Activated naive CD4-positive, alpha-beta T cell treated with anti-CD3 and anti-CD28 coated beads, Interleukin-2, amount 10 ng/mL, durations not matched to agents 7 days and 5 days (primary cell): ENCODE measurements around the gene SEC24D.
"Not testable (repeated sequence)": the region's sequence is repeated elsewhere in the genome, so short reads cannot be mapped to it uniquely, and the experiment has no call there.

Source experiments
- CTCF ChIA-PET: fragments of 350-600 bp; sonication (Branson Sonifier 250); formaldehyde crosslinking; loops from one replicate; lab custom pipeline; 2021; ENCODE audit warnings: antibody characterized with exemption; lab: Charles Lee
- DNase-seq: peaks from one replicate; pipeline ENCODE4 v3.0.0-alpha.2; 2020
- H3K27ac Mint-ChIP-seq: one replicate; pipeline ENCODE4 v1.8.0; 2021; ENCODE audit warnings: mild to moderate bottlenecking, moderate library complexity, mixed read lengths
- H3K27me3 Mint-ChIP-seq: one replicate; pipeline ENCODE4 v1.8.0; 2021; ENCODE audit warnings: mild to moderate bottlenecking, mixed read lengths
- H3K36me3 Mint-ChIP-seq: one replicate; pipeline ENCODE4 v1.8.0; 2021; ENCODE audit warnings: mixed read lengths
- H3K4me1 Mint-ChIP-seq: one replicate; pipeline ENCODE4 v1.8.0; 2021; ENCODE audit warnings: mixed read lengths
- H3K4me3 Mint-ChIP-seq: one replicate; pipeline ENCODE4 v1.8.0; 2021; ENCODE audit warnings: mild to moderate bottlenecking, moderate library complexity, mixed read lengths
- H3K9me3 Mint-ChIP-seq: one replicate; pipeline ENCODE4 v1.8.0; 2021; ENCODE audit warnings: mixed read lengths

Gene SEC24D, protein sequence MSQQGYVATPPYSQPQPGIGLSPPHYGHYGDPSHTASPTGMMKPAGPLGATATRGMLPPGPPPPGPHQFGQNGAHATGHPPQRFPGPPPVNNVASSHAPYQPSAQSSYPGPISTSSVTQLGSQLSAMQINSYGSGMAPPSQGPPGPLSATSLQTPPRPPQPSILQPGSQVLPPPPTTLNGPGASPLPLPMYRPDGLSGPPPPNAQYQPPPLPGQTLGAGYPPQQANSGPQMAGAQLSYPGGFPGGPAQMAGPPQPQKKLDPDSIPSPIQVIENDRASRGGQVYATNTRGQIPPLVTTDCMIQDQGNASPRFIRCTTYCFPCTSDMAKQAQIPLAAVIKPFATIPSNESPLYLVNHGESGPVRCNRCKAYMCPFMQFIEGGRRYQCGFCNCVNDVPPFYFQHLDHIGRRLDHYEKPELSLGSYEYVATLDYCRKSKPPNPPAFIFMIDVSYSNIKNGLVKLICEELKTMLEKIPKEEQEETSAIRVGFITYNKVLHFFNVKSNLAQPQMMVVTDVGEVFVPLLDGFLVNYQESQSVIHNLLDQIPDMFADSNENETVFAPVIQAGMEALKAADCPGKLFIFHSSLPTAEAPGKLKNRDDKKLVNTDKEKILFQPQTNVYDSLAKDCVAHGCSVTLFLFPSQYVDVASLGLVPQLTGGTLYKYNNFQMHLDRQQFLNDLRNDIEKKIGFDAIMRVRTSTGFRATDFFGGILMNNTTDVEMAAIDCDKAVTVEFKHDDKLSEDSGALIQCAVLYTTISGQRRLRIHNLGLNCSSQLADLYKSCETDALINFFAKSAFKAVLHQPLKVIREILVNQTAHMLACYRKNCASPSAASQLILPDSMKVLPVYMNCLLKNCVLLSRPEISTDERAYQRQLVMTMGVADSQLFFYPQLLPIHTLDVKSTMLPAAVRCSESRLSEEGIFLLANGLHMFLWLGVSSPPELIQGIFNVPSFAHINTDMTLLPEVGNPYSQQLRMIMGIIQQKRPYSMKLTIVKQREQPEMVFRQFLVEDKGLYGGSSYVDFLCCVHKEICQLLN

DNA sequence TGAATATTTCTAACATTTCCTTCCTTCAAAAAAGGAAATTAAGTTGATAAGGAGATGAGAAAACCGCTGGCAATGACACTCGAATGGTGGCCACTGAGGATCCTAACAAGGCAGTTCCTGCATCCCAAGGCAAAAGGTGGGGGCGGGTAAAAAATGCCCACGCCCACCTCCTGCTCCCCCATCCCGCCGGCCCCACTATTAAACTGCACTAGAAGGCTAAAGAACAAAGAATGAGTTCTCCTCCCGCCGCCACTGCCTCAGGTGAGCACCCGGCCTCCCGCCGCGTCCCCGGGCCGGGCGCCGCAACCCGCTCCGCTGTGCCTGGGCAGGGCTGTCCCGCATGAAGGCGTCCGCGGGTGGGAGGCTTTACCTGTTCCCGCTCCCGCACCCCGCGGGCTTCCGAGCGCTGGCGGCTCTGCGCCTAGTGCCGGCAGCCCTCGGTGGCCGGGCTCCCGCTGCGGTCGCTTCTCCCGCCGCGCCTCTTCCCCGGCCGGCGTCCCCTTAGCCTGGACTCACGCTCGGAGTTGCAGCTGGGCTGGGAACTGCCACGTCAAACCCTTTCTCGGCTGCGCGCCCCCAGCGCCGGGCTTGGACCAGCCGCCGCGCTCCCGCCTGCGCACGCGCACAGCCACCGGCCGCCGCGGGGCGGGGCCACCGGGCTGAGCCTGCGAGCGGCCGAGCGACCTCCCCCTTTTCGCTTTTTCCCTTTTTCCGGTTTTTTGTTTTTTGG is at the start of gene SEC24D:
TSS of gene SEC24D (minus strand) at position 556 of the 730 bp plus-strand sequence. CDS start 2,430 bp downstream, outside the sequence.
- H3K27ac Mint-ChIP-seq = peak within 1 kb of the TSS; percentile 95
- DNase-seq = peak; percentile 86
- no peaks in the 10 kb centered on the region for H3K9me3 Mint-ChIP-seq
- peak within 1 kb of the TSS; percentile 98 for H3K4me3 Mint-ChIP-seq
- CTCF ChIA-PET = interaction anchor here (1.0 kb wide), 1 partner anchor 64 kb away, joined by 3 read pairs; no protein-coding TSS in a partner anchor
- peaks cover 8% of the 10 kb centered on the region for H3K27me3 Mint-ChIP-seq
- peaks cover 29% of the 10 kb centered on the region for H3K4me1 Mint-ChIP-seq
- peaks cover 17% of the 10 kb centered on the region for H3K36me3 Mint-ChIP-seq

DNA sequence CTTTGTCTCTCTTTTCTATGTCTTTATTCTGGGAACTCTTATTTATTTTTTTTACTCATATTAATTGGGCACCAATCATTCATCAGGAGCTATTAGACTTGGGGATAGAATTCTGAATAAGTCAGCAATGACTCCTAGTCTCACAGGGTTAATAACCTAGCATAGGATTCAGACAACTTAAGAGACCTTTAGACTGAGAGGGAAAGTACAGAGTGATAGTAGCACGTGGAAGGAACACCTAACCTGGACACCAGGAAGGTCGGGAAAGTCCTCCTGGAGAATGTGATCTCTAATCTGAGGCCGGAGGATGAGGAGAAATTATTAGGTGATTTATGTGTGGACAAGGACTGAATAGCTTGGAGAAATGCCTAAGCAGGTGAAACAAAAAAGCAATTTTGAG is 48.8 kb upstream of the SEC24D start:
- peaks cover 16% of the 10 kb centered on the region for H3K4me1 Mint-ChIP-seq
- H3K27ac Mint-ChIP-seq = no peak overlapping the region
- H3K9me3 Mint-ChIP-seq = no peaks in the 10 kb centered on the region
- DNase-seq = no peak
- peaks cover 39% of the 10 kb centered on the region for H3K27me3 Mint-ChIP-seq
- no peaks in the 10 kb centered on the region for H3K36me3 Mint-ChIP-seq
- CTCF ChIA-PET = interaction anchor here (0.8 to 2.2 kb wide), 2 partner anchors 83 to 112 kb away, joined by 3 to 7 read pairs; no protein-coding TSS in a partner anchor
- H3K4me3 Mint-ChIP-seq = no peak overlapping the region

DNA sequence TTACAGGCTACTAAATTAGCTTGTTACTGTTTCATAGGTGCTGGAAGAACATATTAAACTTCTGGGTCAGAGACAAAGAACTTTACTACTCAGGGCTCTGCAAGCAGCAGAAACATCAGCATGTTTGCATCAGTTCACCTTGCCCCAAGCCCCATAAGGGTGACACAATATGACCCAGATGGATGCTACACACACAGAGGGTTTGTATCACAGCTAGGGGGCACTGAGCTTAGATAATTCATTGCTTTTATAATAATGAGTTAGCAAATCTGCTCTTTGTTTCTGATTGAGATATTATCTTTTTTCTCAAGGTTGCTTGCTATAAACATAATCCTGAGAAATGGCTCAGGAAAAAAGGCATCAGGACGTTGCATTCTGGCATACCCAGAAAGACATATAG is 47.9 kb upstream of the SEC24D start:
- Mint-ChIP-seq H3K4me3 (no peak overlapping the region), H3K4me1 (peaks cover 10% of the 10 kb centered on the region), H3K9me3 (peaks cover under 1% of the 10 kb centered on the region), H3K27me3 (peaks cover 36% of the 10 kb centered on the region), H3K36me3 (no peaks in the 10 kb centered on the region), H3K27ac (no peak overlapping the region)
- CTCF ChIA-PET = interaction anchor here (2.2 kb wide), 1 partner anchor 112 kb away, joined by 7 read pairs; no protein-coding TSS in a partner anchor
- DNase-seq = no peak

DNA sequence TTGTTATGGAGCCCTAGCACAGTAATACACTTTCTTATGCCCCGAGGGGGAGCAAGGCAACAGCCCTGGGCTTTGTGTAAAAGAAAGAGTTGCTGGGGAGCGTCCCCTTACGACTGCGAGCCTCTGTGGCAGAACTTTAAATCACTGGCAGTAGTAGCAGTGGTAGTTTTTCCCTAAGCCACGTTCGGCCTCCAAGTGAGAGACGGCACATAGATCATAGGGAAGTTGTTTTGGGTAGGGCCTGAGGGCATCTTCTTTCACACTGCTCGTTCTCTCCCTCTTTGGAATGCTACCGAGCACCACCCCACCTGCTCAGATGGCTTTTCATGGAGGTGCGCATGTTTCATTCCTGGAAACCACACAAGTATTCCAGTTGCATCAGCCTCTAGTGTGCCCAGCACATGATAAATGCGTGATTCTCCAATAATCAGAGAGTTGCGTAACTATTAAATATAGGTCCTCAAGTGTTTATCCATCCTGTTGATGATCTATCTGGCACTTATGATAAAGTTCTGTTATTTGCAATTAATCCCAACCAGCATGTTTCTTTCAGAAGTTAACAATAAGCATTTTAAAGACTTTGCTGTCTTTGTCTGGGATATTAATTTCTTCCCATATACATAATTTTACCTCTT is 45.7 kb upstream of the SEC24D start:
- Mint-ChIP-seq H3K4me1 (no peaks in the 10 kb centered on the region), H3K36me3 (no peaks in the 10 kb centered on the region), H3K4me3 (no peak overlapping the region), H3K9me3 (peaks cover 11% of the 10 kb centered on the region), H3K27ac (no peak overlapping the region), H3K27me3 (peaks cover 25% of the 10 kb centered on the region)
- DNase-seq = no peak
- CTCF ChIA-PET = interaction anchor here (1.0 kb wide), 1 partner anchor 140 kb away, joined by 3 read pairs; no protein-coding TSS in a partner anchor

DNA sequence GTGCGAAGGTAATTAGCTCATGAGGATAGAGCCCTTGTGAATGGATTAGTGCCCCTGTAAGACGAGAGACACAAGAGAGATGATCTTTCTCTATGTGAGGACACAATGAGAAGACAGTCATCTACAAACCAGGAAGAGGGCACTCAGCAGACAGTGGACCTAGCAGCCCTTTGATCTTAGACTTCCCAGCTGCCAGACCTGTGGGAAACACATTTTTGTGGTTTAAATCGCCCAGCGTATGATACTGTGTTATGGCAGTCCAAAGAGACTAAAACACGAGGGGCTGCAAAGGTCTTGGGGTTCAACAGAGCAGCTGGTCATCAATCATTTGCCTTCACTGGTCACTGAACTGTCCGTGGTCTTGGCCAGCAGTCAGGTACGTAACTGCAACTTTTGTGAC is 43.5 kb upstream of the SEC24D start:
- no peaks in the 10 kb centered on the region for H3K36me3 Mint-ChIP-seq
- CTCF ChIA-PET = no interaction called here
- no peak for DNase-seq
- H3K27ac Mint-ChIP-seq = no peak overlapping the region
- peaks cover 12% of the 10 kb centered on the region for H3K27me3 Mint-ChIP-seq
- H3K9me3 Mint-ChIP-seq = peaks cover 11% of the 10 kb centered on the region
- H3K4me3 Mint-ChIP-seq = no peak overlapping the region
- no peaks in the 10 kb centered on the region for H3K4me1 Mint-ChIP-seq

DNA sequence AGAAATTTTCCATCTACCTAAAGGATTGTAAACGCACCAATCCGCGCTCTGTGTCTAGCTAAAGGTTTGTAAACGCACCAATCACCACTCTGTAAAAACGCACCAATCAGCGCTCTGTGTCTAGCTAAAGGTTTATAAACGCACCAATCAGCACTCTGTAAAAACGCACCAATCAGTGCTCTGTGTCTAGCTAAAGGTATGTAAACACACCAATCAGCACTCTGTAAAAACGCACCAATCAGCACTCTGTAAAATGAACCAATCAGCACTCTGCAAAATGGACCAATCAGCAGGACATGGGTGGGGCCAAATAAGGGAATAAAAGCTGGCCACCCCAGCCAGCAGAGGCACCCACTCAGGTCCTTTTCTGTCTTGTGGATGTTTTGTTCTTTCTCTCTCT is 42.6 kb upstream of the SEC24D start:
- CTCF ChIA-PET, DNase-seq, H3K27ac Mint-ChIP-seq, H3K4me1 Mint-ChIP-seq, H3K36me3 Mint-ChIP-seq, H3K4me3 Mint-ChIP-seq: not testable (repeated sequence)
- peaks cover 11% of the 10 kb centered on the region for H3K9me3 Mint-ChIP-seq
- H3K27me3 Mint-ChIP-seq = peaks cover 12% of the 10 kb centered on the region

DNA sequence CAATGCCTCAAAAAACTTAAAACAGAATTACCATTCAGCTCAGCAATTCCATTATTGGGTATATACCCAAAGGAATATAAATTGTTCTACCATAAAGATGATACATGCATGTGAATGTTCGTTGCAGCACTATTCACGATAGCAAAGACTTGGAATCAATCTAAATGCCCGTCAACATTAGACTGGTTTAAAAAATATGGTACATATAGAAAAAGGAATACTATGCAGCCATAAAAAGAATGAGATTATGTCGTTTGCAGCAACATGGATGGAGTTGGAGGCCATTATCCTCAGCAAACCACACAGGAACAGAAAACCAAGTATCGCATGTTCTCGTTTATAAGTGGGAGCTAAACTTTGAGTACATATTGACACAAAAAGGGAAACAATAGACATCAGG is 41.9 kb upstream of the SEC24D start:
- Mint-ChIP-seq H3K4me3 (no peak overlapping the region), H3K36me3 (no peaks in the 10 kb centered on the region), H3K27me3 (peaks cover 12% of the 10 kb centered on the region), H3K27ac (no peak overlapping the region), H3K9me3 (peaks cover 11% of the 10 kb centered on the region), H3K4me1 (no peaks in the 10 kb centered on the region)
- no peak for DNase-seq
- CTCF ChIA-PET = no interaction called here

DNA sequence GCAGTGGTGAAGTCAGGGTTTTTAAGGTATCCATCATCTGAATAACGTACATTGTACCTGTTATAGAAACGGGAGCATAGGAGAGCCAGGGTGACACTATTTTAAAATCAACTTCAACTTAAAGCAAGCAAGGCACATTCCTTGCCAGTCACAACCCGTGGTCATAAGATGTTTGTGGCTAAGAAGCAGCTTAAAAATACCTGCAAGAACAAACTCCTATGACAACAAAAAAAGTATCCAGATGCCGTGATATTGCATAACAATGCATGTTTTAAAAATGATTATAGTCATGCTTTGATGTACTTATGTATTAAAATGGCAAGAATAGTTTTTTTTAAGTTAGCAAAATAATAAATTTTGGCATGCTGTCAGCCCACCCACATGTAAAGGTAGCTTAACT is 36.3 kb upstream of the SEC24D start:
- Mint-ChIP-seq H3K27me3 (peaks cover 11% of the 10 kb centered on the region), H3K27ac (no peak overlapping the region), H3K9me3 (peaks cover under 1% of the 10 kb centered on the region), H3K4me1 (no peaks in the 10 kb centered on the region), H3K4me3 (no peak overlapping the region), H3K36me3 (no peaks in the 10 kb centered on the region)
- CTCF ChIA-PET = interaction anchor here (0.6 to 1.7 kb wide), 3 partner anchors 10 to 130 kb away, joined by 3 to 6 read pairs (median 3); no protein-coding TSS in a partner anchor
- DNase-seq = no peak

DNA sequence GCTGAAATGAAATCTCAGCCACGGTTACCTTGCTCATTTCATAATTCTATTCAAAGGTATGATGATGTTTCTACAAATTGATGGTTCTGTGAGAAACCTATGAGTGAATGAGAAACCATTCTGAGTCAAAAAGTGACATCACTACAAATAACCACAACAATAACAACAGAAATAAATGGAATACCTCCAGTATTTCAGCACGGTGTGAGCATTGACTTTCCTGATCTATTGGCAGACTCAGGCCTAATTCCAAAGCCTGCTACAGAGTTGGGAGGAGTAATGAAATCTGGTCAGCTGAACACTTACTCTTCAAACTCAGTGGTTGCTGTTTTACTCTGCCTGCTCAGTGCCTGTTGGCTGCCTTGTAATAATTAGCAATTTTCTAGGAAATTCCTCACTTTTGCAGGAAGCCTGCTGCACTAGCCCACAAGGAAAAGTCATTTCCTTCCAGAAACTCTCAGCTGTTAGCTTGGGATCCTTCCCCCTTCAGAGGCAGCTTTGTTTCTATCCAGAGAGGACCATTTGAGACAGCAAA is 33.9 kb upstream of the SEC24D start:
- CTCF ChIA-PET = no interaction called here

DNA sequence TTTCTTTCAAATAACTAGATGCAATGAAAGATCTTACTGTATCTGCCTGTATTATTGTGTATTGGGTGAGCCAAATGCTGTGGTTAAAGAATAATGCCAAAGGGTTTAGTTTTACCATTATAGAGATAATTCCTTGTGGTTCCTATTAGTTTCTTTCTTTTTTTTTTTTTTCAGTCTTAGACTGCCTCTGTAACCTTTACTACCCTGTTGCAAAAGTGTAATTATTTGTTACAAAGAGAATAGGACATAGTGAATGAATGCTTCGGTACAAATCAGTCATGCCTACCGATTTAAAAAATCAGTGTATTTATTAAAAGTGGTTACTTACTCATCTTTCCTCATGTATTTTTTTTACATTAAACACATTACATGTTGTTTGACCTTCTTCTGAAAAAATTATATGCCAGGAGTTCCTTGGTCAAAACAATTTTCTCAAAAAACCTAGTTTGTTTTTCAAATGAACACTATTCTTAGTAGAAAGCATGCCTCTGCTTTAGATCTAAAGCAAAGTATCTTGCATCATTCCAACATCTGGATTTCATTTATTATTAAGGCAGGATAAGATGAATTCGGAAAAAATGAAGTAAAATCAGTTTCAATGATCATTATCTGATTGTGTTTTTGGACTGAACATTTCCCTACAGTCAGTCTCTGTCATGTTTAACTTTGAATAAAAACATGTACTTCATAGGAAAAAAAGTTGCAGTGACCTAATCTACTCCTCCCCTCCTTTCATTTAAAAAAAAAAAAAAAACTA is 31.6 kb upstream of the SEC24D start:
- Mint-ChIP-seq H3K4me3 (no peak overlapping the region), H3K4me1 (peaks cover 4% of the 10 kb centered on the region), H3K27me3 (peaks cover 7% of the 10 kb centered on the region), H3K27ac (no peak overlapping the region), H3K9me3 (no peaks in the 10 kb centered on the region), H3K36me3 (no peaks in the 10 kb centered on the region)
- no peak for DNase-seq
- CTCF ChIA-PET = no interaction called here

More for the DNA sequence above, 33.9 kb upstream of the SEC24D start:
- peaks cover 7% of the 10 kb centered on the region for H3K27me3 Mint-ChIP-seq
- no peak for DNase-seq
- no peak overlapping the region for H3K4me3 Mint-ChIP-seq
- H3K27ac Mint-ChIP-seq = no peak overlapping the region
- peaks cover 4% of the 10 kb centered on the region for H3K4me1 Mint-ChIP-seq
- H3K36me3 Mint-ChIP-seq = no peaks in the 10 kb centered on the region
- H3K9me3 Mint-ChIP-seq = no peaks in the 10 kb centered on the region

DNA sequence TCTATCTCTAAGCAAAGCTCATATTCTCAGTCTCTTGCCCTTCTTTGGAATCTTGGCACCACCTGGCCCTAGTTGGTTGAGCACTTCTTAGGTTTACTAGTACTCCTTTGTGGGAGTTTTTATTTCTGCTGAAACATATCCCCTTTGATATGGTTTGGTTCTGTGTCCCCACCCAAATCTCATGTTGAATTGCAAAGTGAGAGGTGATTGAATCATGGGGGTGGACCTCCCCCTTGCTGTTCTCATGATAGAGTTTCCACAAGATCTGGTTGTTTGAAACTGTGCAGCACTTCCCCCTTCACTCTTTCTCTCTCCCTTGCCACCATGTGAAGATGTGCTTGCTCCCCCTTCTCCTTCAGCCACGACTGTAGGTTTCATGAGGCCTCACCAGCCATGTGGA is 30.5 kb upstream of the SEC24D start:
- Mint-ChIP-seq H3K4me3 (no peak overlapping the region), H3K27ac (no peak overlapping the region), H3K36me3 (no peaks in the 10 kb centered on the region), H3K9me3 (no peaks in the 10 kb centered on the region), H3K4me1 (peaks cover 4% of the 10 kb centered on the region), H3K27me3 (peaks cover 7% of the 10 kb centered on the region)
- DNase-seq = no peak
- CTCF ChIA-PET = interaction anchor here (0.8 kb wide), 1 partner anchor 28 kb away, joined by 4 read pairs; no protein-coding TSS in a partner anchor

DNA sequence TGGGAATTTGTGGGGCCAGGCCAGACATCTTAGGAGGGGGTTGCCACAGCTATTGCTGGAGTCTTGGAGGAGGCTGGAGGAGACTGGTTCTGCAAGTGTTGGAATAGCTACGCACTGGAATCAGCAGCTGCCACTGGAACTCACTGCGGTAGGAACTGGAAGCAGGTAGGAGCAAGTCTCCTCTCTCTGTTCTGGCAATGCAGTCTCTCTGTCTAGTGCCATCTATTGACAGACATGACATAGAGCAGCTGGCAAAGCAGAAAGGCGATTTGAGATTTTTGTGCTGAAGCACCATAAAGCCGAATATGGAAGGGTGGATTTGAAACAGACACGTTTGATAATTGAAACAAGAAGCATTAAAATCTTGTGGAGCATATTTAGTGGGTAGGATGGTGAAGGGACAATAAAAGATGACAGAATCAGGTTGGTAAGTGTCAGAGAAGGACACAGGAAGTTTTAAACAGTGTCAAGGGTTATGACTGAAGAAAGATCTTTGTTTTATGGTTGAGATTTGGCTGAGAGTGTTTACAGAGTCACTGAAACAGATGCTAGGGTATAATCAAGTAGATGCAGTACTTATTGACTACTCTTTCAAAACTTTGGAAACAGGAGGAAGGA is 29.3 kb upstream of the SEC24D start:
- Mint-ChIP-seq H3K4me1 (peaks cover 4% of the 10 kb centered on the region), H3K36me3 (no peaks in the 10 kb centered on the region), H3K4me3 (no peak overlapping the region), H3K9me3 (no peaks in the 10 kb centered on the region), H3K27me3 (peaks cover 4% of the 10 kb centered on the region), H3K27ac (no peak overlapping the region)
- peak; percentile 34 for DNase-seq
- CTCF ChIA-PET = interaction anchor here (0.6 to 2.5 kb wide), 25 partner anchors 8 to 180 kb away, joined by 3 to 15 read pairs (median 4); partner anchors contain the start of genes METTL14 and SYNPO2
